Measurements from ENCODE around the gene PTGIS. TPM values are rescaled to one million over a fixed set of nuclear protein-coding genes. Genes with fewer than 3 reads are reported as not detected.

The PTGIS gene
- total RNA-seq, 1 experiment from 2014 or later, result 0.26 TPM

GRCh38 chr20:49549801-49550551, 18.0 kb downstream of the PTGIS start:
- no peak for TF ChIP-seq CTCF (IDR thresholded peaks at IDR 0.05; ENCODE audit: unreplicated experiment)
- no peaks in the 10 kb centered on the region for H3K27me3 Mint-ChIP-seq (ENCODE audit: unreplicated experiment)
- H3K27ac Mint-ChIP-seq (ENCODE audit: unreplicated experiment), result no peak overlapping the region
- peaks cover 20% of the 10 kb centered on the region for H3K4me1 Mint-ChIP-seq (ENCODE audit: low read depth, unreplicated experiment)
- intact Hi-C loops (cut with micrococcal nuclease; ENCODE audit: unreplicated experiment), result no loop called here
- CTCF ChIA-PET, result interaction anchor here (0.7 to 1.0 kb wide), 2 partner anchors 8 to 58 kb away, joined by 3 to 6 read pairs; no protein-coding TSS in a partner anchor
- no TSS peak for BruUV-seq (replicated peaks)
- no peak for DNase-seq
- H3K36me3 Mint-ChIP-seq (ENCODE audit: insufficient read depth, unreplicated experiment), result no peaks in the 10 kb centered on the region
- peaks cover 3% of the 10 kb centered on the region for H3K9me3 Mint-ChIP-seq (ENCODE audit: low read depth, unreplicated experiment)
- H3K4me3 Mint-ChIP-seq (ENCODE audit: low read depth, unreplicated experiment), result no peak overlapping the region

GRCh38 chr20:49548371-49548947, 19.5 kb downstream of the PTGIS start:
- DNase-seq, result no peak
- no peak overlapping the region for H3K4me3 Mint-ChIP-seq (ENCODE audit: low read depth, unreplicated experiment)
- H3K27me3 Mint-ChIP-seq (ENCODE audit: unreplicated experiment), result no peaks in the 10 kb centered on the region
- H3K27ac Mint-ChIP-seq (ENCODE audit: unreplicated experiment), result no peak overlapping the region
- no peaks in the 10 kb centered on the region for H3K36me3 Mint-ChIP-seq (ENCODE audit: insufficient read depth, unreplicated experiment)
- no peak for TF ChIP-seq CTCF (IDR thresholded peaks at IDR 0.05; ENCODE audit: unreplicated experiment)
- BruUV-seq (replicated peaks), result no TSS peak
- peaks cover 3% of the 10 kb centered on the region for H3K9me3 Mint-ChIP-seq (ENCODE audit: low read depth, unreplicated experiment)
- intact Hi-C loops (cut with micrococcal nuclease; ENCODE audit: unreplicated experiment), result no loop called here
- peaks cover 26% of the 10 kb centered on the region for H3K4me1 Mint-ChIP-seq (ENCODE audit: low read depth, unreplicated experiment)
- CTCF ChIA-PET, result interaction anchor here (1.6 kb wide), 1 partner anchor 9 kb away, joined by 5 read pairs; no protein-coding TSS in a partner anchor

GRCh38 chr20:49545572-49545971, 22.4 kb downstream of the PTGIS start:
- Mint-ChIP-seq H3K36me3 (ENCODE audit: insufficient read depth, unreplicated experiment) (no peaks in the 10 kb centered on the region), H3K9me3 (ENCODE audit: low read depth, unreplicated experiment) (peaks cover 3% of the 10 kb centered on the region), H3K27me3 (ENCODE audit: unreplicated experiment) (peaks cover 2% of the 10 kb centered on the region), H3K27ac (ENCODE audit: unreplicated experiment) (no peak overlapping the region), H3K4me3 (ENCODE audit: low read depth, unreplicated experiment) (no peak overlapping the region), H3K4me1 (ENCODE audit: low read depth, unreplicated experiment) (peaks cover 25% of the 10 kb centered on the region)
- BruUV-seq (replicated peaks), result no TSS peak
- DNase-seq, result no peak
- CTCF ChIA-PET, result no interaction called here
- TF ChIP-seq CTCF (IDR thresholded peaks at IDR 0.05; ENCODE audit: unreplicated experiment), result peak; percentile 27
- intact Hi-C loops (cut with micrococcal nuclease; ENCODE audit: unreplicated experiment), result no loop called here

GRCh38 chr20:49544535-49544934, 23.4 kb downstream of the PTGIS start:
- no peaks in the 10 kb centered on the region for H3K36me3 Mint-ChIP-seq (ENCODE audit: insufficient read depth, unreplicated experiment)
- peaks cover 25% of the 10 kb centered on the region for H3K4me1 Mint-ChIP-seq (ENCODE audit: low read depth, unreplicated experiment)
- intact Hi-C loops (cut with micrococcal nuclease; ENCODE audit: unreplicated experiment), result loop anchor here (5.0 kb wide), 1 partner anchor 383 kb away; no protein-coding TSS in a partner anchor
- no peak for TF ChIP-seq CTCF (IDR thresholded peaks at IDR 0.05; ENCODE audit: unreplicated experiment)
- H3K4me3 Mint-ChIP-seq (ENCODE audit: low read depth, unreplicated experiment), result no peak overlapping the region
- H3K27me3 Mint-ChIP-seq (ENCODE audit: unreplicated experiment), result peaks cover 13% of the 10 kb centered on the region
- no peak overlapping the region for H3K27ac Mint-ChIP-seq (ENCODE audit: unreplicated experiment)
- BruUV-seq (replicated peaks), result no TSS peak
- CTCF ChIA-PET, result interaction anchor here (0.8 to 1.9 kb wide), 5 partner anchors 56 to 71 kb away, joined by 3 to 8 read pairs (median 4); no protein-coding TSS in a partner anchor
- peaks cover 3% of the 10 kb centered on the region for H3K9me3 Mint-ChIP-seq (ENCODE audit: low read depth, unreplicated experiment)
- DNase-seq, result no peak
